GM12873 (cell line): ENCODE measurements around the gene COMMD7.

Source experiments
- TF ChIP-seq, protein P1 (sequence below): IDR thresholded peaks from 2 replicates; pipeline ENCODE4 v1.5.1; 2012; ENCODE audit warnings: low read depth, mild to moderate bottlenecking, moderate library complexity, low read length, control low read depth; ENCODE audit not compliant: insufficient read depth; ENCODE audit errors: missing control alignments

The COMMD7 gene

GRCh38 chr20:32775336-32775991 is 32.2 kb upstream of the COMMD7 start:
- TF ChIP-seq, protein P1, sequence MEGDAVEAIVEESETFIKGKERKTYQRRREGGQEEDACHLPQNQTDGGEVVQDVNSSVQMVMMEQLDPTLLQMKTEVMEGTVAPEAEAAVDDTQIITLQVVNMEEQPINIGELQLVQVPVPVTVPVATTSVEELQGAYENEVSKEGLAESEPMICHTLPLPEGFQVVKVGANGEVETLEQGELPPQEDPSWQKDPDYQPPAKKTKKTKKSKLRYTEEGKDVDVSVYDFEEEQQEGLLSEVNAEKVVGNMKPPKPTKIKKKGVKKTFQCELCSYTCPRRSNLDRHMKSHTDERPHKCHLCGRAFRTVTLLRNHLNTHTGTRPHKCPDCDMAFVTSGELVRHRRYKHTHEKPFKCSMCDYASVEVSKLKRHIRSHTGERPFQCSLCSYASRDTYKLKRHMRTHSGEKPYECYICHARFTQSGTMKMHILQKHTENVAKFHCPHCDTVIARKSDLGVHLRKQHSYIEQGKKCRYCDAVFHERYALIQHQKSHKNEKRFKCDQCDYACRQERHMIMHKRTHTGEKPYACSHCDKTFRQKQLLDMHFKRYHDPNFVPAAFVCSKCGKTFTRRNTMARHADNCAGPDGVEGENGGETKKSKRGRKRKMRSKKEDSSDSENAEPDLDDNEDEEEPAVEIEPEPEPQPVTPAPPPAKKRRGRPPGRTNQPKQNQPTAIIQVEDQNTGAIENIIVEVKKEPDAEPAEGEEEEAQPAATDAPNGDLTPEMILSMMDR: no peak

DNA sequence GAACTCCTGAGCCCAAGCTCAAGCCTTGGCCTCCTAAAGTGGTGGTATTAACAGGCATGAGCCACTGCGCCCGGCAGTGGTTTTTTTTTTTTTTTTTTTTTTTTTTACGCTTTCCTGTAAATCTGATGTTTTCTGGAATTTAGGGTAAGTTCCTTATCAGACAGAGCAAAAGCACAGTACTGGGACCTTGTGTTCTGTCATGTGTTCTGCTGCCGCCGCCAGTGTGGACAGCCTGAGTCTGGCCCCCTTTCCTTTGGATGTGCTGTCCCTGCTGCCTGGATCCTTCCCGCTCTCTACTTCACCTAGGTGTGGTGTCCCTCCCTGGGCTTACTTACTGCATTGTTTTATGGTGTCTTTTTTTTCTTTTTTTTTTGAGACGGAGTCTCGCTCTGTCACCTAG is 30.6 kb upstream of the COMMD7 start:
- TF ChIP-seq, protein P1: no peak

DNA sequence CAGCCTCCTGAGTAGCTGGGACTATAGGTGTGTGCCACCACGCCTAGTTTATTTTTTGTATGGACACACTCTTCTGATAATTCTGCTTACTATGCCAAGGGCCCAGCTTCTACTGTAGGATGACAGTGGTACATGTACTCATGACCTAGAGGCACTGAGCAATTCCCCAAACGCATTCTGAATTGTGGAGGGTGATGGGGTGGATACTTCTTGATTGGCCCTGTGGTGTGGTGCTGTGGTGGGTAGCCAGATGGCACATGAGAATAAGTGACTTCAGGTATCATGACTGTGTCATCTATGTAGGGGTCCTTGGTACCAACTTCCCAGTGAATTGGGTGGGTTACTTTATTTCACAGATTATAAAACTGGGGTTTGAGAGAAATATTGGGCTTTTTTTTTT is 30.0 kb upstream of the COMMD7 start:
- TF ChIP-seq, protein P1: no peak

- TF ChIP-seq, protein P1: no peak
Observed at GRCh38 chr20:32772046-32772445, 28.8 kb upstream of the COMMD7 start.

GRCh38 chr20:32767418-32768198 is 24.3 kb upstream of the COMMD7 start:
- TF ChIP-seq, protein P1: no peak

DNA sequence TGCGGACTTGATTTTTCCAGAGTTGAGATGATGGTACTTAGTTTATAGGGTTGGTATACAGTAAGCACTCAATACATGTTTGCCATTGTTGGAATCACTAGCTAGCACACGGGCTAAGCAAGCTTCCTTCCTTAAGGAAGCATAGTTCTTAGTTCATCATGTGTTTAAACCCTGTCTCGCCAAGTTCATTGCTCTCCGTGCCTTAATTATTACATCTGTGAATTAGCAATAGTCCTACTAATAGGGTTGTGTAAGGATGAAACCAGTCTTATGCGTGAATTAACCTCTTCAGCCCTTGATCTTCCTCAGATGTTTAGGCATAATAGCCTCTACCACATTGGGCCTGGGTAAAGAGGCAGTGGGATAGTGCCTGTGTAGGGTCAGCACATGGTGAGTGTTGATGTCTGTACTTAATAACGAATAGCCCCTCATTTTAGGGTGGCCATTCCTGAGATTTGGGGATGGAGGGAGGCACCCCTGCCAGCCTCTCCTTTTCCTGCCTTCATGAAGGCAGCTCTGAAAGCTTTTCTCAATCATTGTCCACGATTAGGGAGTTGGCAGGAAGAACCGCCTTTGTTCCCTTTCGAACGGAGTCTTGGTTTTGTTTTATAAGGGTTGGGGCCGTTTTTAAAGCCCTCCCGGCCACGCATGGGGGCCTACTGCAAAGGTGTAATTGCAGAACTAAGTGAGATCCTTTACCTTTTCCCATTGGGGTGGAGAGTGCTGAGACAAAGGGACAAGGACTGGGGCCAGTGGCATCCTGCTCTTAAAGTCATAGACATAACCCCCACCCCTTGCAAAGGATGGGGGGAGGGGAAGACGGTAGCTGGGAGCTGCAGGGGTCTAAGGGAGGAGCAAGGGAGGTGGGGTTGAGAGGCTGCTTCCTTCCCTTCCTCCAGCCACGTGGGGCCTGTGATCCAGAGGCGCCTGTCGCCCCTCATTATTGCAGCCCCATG is 21.0 kb upstream of the COMMD7 start:
- TF ChIP-seq, protein P1: no peak
